ENCODE measurements around the gene MGAT4A. TPM values are rescaled to one million over a fixed set of nuclear protein-coding genes. Genes with fewer than 3 reads are reported as not detected.

The MGAT4A gene
- total RNA-seq, 4 donors from 2014 or later, result 6.4 to 13.8 (median 11.7) TPM

DNA sequence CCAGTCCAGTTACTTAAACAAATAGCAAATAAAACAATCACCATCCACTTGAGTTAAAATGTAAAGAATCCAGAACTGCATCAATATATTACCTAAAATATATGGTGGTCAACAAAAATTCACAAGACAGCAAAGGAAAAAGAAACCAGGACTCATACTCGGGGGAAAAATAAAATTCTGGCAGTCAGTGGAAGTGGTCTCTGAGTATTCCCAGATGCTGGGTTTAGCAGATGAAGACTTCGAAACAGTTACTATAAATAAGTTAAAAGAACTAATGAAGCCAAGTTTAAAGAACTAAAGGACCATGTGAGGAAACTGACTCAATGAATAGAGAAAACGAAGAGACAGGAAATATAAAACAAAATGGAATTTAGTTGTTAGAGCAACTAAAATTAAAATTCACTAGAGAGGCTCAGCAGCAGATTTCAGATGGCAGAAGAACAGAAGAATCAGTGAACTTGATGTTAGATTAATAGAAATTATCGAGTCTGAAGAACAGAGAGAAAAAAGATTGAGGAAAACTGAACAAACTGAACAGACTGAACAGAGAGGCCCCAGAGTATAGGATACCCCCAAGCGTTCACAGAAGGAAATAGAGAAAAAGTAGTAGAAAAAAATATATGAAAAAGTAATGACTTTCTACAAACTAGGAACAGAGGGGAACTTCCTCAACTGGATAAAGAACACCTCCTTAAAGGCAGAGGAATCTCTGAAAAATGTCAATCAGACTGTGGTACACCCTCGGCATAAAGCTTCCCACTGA is 27.9 kb downstream of the MGAT4A start:
- 49% methylated on average over 6 of the region's 6 CpGs for whole genome bisulfite sequencing
- no peak for DNase-seq (ENCODE audit: low spot score in 2 of 2)
- peak overlapping the region; percentile 64 for H3K27ac ChIP-seq

DNA sequence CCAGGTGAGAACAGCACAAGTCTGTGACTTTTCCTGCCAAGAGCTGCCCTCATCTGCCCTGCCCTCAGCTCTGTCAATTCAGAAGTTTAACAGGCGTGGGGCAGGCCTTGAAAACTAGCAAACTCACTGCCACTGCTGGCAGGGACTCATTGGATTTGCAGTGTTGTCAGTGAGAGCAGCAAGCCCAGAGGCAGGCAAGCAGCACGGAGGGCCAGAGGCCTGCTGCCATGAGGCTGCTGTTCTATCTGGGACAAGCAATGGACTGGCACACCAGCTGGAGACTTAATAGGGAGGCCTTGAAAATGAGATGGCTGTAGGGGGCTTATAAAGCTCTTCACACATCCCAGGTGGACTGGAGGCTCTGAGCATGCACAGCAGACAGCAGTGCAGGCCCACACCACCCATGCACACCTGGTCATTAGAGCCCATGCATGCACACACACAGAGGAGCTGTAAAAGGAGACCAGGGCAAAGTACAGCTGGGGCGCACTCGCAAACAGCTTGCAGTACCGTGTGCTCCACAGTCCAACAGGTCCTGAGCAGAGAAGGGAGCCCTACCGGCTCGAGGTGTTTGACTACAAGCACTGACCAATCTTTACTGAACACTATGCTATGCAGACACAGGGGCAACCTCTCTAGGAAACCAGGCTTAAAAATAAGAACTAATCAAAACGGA is 28.7 kb downstream of the MGAT4A start:
- DNase-seq (ENCODE audit: low spot score in 2 of 2), result no peak
- no peak overlapping the region for H3K4me3 ChIP-seq
- no peaks in the 10 kb centered on the region for H3K27me3 ChIP-seq
- H3K36me3 ChIP-seq, result no peaks in the 10 kb centered on the region
- no peaks in the 10 kb centered on the region for H3K9me3 ChIP-seq
- peak overlapping the region; percentile 64 for H3K27ac ChIP-seq
- TF ChIP-seq, protein P1, sequence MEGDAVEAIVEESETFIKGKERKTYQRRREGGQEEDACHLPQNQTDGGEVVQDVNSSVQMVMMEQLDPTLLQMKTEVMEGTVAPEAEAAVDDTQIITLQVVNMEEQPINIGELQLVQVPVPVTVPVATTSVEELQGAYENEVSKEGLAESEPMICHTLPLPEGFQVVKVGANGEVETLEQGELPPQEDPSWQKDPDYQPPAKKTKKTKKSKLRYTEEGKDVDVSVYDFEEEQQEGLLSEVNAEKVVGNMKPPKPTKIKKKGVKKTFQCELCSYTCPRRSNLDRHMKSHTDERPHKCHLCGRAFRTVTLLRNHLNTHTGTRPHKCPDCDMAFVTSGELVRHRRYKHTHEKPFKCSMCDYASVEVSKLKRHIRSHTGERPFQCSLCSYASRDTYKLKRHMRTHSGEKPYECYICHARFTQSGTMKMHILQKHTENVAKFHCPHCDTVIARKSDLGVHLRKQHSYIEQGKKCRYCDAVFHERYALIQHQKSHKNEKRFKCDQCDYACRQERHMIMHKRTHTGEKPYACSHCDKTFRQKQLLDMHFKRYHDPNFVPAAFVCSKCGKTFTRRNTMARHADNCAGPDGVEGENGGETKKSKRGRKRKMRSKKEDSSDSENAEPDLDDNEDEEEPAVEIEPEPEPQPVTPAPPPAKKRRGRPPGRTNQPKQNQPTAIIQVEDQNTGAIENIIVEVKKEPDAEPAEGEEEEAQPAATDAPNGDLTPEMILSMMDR (IDR thresholded peaks at IDR 0.05), result no peak
- TF ChIP-seq POLR2A (IDR thresholded peaks at IDR 0.05), result no peak
- TF ChIP-seq POLR2AphosphoS5 (IDR thresholded peaks at IDR 0.05), result no peak
- TF ChIP-seq EP300 (IDR thresholded peaks at IDR 0.05), result no peak
- 42% methylated on average over 8 of the region's 8 CpGs for WGBS
- H3K4me1 ChIP-seq, result peaks cover 30% of the 10 kb centered on the region

More for the DNA sequence above, 27.9 kb downstream of the MGAT4A start:
- no peaks in the 10 kb centered on the region for H3K36me3 ChIP-seq
- no peak overlapping the region for H3K4me3 ChIP-seq
- TF ChIP-seq POLR2AphosphoS5 (IDR thresholded peaks at IDR 0.05) (no peak), EP300 (IDR thresholded peaks at IDR 0.05) (no peak), POLR2A (IDR thresholded peaks at IDR 0.05) (no peak)
- TF ChIP-seq, protein P1 (IDR thresholded peaks at IDR 0.05), result no peak
- H3K27me3 ChIP-seq, result no peaks in the 10 kb centered on the region
- no peaks in the 10 kb centered on the region for H3K9me3 ChIP-seq
- H3K4me1 ChIP-seq, result peaks cover 30% of the 10 kb centered on the region

DNA sequence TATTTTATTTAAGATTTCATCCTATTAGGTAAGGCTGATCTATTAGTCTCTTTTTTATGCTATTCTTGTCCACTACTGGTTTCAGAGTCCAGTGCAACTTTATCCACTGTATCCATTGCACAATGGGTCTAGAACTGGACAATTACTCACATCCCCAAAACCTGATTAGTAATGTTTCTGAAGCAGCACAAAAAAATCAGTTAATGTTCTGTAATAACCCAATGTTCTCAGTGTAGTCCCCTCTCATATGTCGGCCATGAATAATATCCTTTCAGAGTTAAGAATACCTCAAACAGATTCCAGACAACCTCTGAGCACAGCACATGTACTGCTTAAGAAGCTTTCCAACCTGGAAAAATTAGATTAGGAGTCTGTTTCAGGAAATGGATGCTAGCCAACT is 29.7 kb downstream of the MGAT4A start:
- 47% methylated on average over 1 of the region's 1 CpG for WGBS
- no peak for TF ChIP-seq POLR2AphosphoS5 (IDR thresholded peaks at IDR 0.05)
- TF ChIP-seq, protein P1 (IDR thresholded peaks at IDR 0.05), result no peak
- no peak for TF ChIP-seq EP300 (IDR thresholded peaks at IDR 0.05)
- no peak for TF ChIP-seq POLR2A (IDR thresholded peaks at IDR 0.05)
- peak overlapping the region; percentile 64 for H3K27ac ChIP-seq
- no peaks in the 10 kb centered on the region for H3K9me3 ChIP-seq
- no peaks in the 10 kb centered on the region for H3K36me3 ChIP-seq
- DNase-seq (ENCODE audit: low spot score in 2 of 2), result no peak
- no peaks in the 10 kb centered on the region for H3K27me3 ChIP-seq
- no peak overlapping the region for H3K4me3 ChIP-seq
- H3K4me1 ChIP-seq, result peaks cover 30% of the 10 kb centered on the region

DNA sequence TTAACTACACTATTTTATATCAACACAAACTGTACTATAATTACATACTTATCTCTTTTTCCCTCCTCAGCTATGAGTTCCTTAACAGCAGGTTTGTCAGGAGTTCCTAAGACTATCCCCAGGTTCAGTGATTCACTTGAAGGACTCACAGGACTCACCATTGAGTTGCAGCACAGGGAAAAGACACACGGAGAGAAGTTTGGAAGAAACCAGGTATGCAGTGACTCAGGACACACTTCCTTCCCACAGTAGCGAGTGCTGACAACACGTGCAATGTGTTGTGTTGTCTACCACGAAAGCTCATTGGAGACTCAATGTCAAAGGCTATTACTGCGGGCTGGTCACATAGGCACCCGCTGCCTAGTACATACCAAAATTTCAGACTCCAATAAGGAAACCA is 32.0 kb downstream of the MGAT4A start:
- Histone ChIP-seq H3K4me3 (no peak overlapping the region), H3K9me3 (no peaks in the 10 kb centered on the region), H3K4me1 (peaks cover 30% of the 10 kb centered on the region), H3K36me3 (no peaks in the 10 kb centered on the region), H3K27me3 (no peaks in the 10 kb centered on the region), H3K27ac (no peak overlapping the region)
- TF ChIP-seq POLR2A (IDR thresholded peaks at IDR 0.05) (no peak), EP300 (IDR thresholded peaks at IDR 0.05) (no peak)
- 89% methylated on average over 6 of the region's 6 CpGs for WGBS
- DNase-seq (ENCODE audit: low spot score in 2 of 2), result no peak

DNA sequence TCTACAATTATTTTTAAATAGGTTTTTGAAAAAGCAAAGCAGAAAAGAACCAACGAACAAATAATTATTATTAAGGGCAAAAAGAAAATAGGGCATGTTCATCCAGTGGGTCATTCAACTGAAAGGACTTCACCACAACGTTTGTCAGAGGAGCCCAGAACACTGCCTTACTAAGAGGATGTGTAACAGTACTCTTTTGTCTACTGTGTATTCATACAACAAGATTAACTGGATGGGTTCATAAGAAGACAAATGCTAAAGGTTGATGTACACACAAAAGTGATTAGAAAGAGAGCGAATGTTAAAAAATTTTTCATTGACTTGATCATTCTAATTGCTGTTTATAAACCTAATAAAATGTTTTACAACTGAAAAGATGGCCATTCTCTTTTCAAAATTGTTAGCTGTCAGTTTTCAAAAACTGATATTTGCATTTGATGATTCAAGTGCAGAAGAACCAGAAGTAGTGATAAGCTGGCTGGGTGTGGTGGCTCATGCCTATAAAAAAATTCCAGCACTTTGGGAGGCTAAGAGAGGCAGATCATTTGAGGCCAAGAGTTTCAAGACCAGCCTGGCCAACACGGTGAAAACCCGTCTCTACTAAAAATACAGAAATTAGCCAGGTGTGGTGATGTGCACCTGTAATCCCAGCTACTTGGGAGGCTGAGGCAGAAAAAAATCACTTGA is 33.1 kb downstream of the MGAT4A start:
- Histone ChIP-seq H3K9me3 (no peaks in the 10 kb centered on the region), H3K4me3 (no peak overlapping the region), H3K27me3 (no peaks in the 10 kb centered on the region), H3K4me1 (peaks cover 21% of the 10 kb centered on the region), H3K36me3 (no peaks in the 10 kb centered on the region), H3K27ac (no peak overlapping the region)
- TF ChIP-seq, protein P1 (IDR thresholded peaks at IDR 0.05), result no peak
- TF ChIP-seq POLR2A (IDR thresholded peaks at IDR 0.05) (no peak), EP300 (IDR thresholded peaks at IDR 0.05) (no peak), POLR2AphosphoS5 (IDR thresholded peaks at IDR 0.05) (no peak)
- no peak for DNase-seq (ENCODE audit: low spot score in 2 of 2)
- 67% methylated on average over 5 of the region's 5 CpGs for WGBS

Data from suprapubic skin (tissue), 4 donors.